H4 (cell line): ENCODE data around the gene DIRAS1. TPM values are rescaled to one million over a fixed set of nuclear protein-coding genes. Genes with fewer than 3 reads are reported as not detected.
"Not testable (repeated sequence)": the region's sequence is repeated elsewhere in the genome, so short reads cannot be mapped to it uniquely, and the experiment has no call there.

ENCODE experiments used
- DNase-seq: peaks from one replicate; pipeline ENCODE4 v3.0.0-alpha.2; 2015; ENCODE audit warnings: low spot score
- total RNA-seq: library from RNA; depleted of rRNA; stranded (reverse); fragments of >200 nt; shearing (Covaris generic); gene quantifications from 2 replicates; pipeline ENCODE4 v1.2.3, GENCODE V29; 2014

DIRAS1 gene
- total RNA-seq, 1 experiment from 2014 or later: 1.3 TPM

DNA sequence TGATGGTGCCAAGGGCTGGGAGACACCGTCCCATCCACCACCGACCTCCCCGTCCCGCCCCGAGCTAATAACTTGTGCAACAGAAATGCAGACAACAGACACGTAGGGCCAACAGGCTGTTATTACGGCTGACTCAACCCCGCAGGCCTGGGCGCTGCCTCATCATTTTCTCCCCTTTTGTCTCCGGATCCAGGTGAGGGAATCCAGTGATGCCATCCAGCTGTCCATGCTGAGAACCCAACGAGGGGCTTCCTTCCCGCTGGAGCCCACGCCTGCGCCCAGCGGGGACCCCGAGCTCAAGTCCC lies 6.4 kb upstream of the DIRAS1 start:
- DNase-seq: no peak

DNA sequence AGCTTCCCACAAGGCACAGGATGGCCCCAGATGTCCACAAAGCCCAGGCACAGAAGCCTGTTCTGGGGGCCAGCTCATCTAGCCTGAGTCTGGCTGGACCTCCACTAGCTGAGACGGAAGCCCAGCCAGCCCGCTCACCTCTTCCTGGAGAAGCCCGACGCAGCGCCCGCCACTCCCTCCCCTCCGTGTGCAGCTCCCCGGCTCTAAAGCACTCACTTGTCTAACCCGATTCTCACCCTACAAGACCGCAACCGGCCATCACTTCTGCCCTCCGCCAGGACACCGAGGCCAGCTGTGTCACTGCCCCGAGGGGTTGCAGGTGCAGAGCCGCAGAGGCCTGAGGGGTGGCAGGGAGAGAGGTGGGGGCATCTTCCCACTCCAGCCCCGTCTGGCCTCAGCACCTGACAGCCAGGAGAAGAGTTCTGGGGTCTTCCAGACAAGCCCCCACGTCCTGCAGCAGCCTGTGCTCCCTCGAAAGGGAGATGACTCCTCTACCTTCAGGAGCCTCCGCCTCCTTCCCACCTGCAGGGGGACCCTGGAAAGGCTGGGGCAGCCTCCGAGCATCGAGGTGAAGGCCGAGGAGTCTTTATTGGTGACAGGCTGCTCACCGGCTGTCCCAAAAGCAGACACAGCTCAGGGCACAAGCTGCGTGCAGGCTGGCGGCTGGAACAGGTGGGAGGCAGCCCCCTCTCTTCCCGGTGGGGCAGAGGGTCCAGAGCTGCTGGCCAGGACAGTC lies 5.9 kb upstream of the DIRAS1 start:
- no peak for DNase-seq

DNA sequence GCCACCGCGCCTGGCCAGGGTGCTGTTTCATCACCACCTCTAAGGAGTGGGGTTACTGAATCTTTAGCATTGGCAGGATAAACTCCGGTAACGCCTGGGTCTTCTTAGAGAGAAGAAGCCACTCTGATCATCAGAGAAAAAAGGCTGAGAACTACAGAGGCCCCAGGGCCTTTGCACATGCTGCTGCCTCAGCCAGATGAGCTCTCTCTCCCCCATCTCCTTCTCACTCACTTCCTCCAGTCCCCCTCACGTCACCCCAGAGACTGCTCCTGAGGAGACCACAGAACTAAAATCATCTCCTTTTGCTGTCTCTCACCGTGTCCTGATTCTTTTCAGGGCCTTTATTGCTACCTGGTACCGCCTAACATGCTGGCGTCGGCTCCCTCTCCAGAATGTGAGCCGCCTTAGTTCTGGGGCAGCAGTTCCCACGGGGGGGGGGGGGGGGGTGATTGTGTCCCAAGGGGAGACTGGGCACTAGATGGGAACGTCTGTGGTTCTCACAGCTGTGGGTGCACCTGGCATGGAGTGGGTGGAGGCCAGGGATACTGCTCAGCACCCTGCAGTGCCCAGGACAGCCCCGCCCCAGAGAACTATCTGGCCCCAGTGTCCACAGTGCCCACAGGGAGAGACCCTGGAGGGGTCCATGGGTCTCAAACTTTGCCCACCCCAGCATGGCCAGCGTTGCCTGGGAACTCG lies 5.1 kb upstream of the DIRAS1 start:
- no peak for DNase-seq

DNA sequence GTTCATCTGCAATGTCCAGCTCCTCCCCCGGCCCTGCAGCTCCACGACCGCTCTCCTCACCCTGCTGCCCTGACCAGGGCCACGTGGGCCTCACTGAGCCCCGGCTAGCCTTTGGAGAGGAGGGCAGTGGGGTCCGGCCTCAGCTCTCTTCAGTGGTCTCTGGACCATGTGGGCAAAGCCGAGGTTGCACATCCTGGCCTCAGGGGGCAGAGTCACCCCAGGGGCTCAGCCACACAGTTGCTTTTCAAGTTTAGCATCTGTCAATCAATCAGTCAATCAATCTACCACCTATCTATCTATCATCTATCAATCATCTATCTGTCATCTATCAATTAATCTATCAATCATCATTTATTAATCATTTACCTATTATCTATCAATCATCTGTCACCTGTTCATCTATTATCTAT lies 3.0 kb upstream of the DIRAS1 start:
- no peak for DNase-seq

DNA sequence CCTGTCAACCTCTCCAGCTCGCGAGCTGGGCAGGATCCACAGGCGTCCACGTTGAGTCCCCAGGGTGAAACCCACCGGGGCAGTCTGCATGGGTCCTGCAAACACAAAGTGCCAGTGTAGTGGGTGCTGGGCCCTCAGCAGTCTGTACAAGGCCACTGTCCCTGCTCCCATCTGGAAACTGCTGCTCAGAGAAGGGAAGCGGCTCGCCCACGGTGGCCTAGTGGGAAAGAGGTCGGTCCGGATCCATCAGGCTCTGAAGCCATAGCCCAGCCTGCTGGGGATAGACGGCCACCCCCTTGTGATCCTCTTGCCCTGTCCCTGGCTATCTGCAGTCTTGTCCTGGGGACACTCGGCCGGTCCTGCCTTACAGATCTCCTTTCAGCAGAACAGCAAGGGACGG lies 2.6 kb upstream of the DIRAS1 start:
- DNase-seq: no peak

DNA sequence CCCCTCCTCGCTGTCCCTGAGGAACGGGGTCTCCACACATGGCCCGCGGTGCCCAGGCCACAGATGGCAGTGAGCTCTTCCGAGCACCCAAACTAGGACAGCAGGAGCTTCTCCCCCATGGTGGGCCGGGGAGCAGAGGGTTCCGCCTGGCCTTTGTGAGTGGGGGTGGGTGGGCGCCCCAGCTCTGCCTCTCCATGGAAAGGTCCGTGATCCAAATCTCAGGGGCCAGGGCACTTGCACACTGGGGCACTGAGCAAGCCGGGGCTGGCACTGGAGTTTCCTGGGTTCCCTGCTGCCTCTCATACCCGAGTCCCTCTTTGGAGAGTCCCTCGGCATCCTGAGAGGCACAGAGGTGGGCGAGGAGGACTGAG lies 2.2 kb upstream of the DIRAS1 start:
- DNase-seq: no peak

DNA sequence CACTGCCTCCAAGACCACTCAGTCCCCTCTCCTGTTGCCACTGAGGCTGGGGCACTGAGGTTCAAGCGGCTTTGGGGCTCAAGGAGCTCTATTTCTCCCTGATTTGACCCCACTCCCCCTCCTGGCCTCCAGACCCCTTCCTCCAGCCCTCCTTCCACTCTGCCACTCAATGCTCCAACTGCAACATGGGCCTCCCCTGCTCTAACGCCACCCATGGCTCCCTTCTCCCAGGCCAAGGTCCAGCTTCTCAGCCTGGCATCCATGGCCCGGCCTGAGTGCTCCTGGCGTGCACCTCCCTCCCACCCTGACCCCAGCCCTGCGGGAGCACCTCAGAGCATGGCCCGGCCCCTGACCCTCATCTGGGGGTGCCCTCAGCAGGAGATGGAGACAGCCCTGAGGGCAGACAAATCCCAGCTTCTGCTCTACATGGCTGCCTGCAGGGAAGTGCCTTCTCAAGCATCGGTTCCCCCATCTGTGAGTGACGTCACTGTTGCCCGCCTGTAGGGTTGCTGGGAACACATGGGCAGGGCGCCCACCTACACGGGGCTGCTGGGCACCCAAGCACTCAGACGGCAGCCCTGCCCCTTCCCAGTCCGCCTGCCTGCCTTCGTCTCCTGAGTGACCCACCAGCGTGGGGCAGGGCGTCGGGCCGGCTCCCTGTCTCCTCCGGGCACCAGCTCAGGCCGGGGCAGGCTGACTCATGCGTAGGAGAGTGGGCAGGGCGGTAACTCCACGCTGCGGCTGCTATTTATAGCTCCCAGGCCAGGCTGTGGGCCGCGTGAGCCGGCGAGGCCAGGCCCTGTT lies 1.6 kb upstream of the DIRAS1 start:
- DNase-seq: peak; percentile 62

DNA sequence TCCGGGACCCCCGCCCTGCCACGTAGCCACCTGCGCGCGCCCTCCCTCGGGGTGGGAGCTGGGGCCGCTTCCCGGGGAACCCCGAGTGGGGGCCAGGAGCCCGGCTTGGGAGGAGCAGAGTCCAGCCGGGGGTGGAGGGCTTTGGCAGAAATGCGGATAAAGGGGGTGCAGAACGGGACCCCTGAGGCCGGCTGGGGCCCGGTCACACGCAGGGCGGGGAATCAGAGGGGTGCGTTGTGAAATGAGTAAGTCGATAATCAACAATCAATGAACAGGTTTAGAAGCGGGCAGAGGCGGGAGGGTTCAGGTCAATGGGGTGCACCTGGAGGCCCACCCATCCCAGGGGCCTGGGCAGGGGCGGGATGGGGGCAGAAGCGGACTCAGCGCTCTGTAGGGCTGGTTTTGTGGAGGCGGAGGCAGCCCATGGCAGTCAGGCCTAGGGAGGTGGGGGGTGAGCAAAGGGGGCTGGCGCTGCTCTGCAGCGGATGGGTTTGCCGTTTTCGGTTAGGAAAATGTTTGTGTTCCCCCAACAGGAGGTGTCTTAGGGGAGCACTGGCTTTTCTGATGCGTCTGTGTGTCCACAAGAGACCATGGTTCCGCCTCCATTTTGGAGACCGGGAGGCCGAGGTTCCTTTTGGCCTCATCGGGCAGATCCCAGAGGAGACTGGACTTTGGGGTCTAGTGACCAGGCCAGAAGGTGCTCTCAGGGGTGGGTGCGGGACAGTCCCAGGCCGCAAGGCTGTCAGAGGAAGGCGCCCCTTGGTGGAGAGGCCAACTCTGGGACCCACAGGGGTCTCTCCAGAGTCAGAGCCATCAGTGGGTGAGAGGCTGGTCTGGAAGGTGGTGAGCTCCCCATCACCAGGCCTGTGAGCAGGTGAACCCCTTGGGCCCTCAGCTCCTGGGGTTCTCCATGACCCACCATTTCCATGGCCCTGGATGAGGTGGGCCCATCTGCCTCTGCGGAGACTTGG lies 683 bp upstream of the DIRAS1 start:
- DNase-seq: no peak

DNA sequence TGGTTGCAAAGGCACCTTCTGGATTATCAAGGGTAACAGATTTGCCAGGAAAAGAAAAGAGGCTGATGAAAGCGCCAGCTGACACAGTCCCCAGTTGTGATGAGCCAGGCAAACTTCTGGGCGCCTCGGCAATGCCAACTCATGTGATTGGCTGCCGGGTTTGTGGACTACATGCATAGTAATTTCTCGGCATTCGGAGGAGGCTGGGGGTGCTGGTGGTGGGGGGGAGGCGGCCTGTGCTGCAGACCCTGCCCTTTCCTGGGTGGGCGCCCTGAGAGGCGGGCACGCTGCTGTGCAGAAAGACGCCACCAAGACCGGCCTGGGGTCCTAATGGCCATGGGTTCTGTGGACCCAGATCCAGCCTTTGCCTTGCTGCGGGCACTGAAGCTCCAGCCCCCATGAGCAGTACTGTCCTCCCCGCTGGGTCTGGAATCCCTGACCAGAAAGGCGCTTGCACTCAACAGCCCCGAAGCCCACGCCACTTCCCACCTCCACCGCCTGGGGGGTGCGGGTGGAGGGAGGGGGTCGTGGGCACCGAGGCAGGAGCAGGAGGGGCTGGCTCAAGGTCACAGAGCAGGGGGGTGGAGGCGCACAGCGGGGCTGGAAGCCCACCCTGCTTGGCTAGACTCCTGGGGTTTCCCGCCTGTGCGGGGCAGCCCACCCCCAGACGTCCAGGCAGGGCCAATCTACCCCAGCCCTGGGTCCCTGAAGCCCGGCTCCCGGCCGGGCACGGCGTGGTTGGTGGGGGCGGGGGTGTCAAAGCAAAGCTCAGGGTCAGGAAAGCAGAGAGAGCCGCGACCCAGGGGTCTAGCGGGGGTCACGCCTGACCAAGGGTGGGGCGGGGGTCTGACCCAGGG lies 1.0 kb downstream of the DIRAS1 start:
- DNase-seq: no peak

DNA sequence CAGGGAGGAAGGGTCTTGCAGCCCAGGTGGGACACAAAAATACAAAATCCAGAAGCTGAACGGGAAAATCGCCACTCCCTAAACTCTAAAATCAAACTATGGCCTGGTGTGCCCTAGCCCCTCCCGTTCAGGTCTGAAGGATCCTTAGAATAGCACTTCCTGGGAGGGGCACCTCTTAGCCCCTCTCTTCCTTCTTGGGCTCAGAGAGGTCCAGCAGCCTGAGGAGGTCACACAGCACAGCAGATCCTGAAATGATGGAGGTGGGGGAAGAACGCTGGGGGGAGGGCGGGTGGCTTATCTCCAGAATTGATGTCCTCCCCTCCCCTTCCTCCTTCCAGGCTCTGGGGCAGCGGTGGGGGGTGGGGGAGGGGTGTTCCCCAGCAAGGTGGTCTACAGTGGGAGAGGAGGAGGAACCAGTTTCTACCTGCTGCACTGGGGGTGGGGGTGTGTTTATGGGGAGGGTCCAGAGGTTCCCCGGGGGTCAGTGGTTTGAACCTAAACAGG lies 1.9 kb downstream of the DIRAS1 start:
- no peak for DNase-seq

DNA sequence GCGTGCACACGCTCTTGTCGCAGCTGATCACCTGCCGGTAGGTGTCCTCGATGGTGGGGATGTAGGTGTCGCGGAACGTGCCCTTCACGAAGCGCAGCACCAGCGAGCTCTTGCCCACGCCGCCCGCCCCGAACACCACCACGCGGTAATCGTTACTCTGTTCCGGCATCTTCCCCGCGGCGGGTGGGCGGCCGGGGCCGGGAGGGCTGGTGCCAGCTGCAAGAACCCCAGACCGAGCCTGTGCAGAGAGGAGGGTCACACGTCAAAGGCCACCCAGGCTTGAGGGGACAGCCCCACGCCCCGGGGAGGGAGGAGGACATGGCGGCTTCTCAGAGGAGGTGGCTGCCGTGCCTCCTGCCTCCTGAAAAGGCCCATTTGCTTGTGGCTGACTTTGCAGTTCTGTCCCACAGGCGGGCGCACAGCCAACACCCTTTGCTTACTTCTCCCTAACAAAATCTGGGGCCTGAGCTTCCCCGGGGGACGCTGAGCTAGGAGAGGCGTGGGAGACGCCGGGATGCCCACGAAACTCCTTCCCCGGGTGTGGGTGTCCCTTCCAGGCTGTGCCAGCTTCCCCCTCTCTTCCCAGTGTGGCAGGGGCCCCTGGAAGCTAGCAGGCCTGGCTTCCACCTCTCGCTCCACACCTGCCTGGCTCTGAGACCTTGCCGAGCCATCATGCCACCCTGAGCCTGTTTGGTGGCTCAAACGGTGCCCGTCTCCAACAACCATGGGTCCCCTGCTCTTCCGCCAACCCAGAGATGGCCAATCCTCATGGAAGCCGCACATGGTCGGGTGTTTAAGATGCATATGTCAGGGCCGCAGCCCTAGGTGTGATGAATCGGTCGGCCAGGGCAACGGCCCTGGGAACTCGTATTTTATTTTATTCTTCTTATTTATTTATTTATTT lies 3.3 kb downstream of the DIRAS1 start:
- no peak for DNase-seq

DNA sequence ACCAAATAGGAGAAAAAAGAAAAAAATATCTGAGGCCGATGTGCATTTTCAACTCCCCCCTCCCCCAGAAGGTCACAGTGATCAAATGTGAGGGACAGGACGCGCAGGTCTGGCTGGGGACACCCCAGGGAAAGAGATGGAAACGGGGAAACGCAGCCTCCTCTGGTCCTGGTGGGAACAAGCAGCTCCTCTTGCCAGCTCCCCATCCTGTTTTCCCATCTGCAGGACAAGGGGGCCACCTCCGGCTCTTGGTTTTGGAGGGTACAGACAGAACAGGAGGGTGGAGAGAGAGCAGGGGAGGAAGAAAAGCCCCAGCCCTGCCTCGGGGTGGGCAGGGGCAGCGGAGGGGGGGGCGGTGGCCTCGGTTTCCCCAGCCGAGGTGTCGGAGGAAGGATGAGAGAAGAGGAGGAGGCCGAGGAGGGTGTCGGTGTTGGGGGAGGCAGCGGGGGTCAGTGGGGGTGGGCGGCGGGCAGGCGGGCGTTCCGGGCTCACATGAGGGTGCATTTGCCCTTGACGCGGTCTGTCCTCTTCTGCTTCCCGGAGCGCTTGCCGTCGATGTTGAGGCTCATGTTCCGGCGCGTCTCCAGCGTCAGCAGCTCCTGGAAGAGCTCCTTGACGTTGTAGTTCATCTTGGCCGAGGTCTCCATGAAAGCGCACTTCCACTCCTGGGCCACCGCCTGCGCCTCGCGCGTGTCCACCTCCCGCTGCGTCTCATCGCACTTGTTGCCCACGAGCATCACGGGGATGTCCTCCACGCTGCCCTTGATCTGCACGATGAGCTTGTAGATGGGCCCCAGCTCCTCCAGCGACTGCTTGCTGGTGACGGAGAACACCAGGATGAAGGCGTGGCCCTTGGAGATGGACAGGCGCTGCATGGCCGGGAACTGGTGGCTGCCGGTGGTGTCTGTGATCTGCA lies 4.2 kb downstream of the DIRAS1 start:
- DNase-seq: no peak

DNA sequence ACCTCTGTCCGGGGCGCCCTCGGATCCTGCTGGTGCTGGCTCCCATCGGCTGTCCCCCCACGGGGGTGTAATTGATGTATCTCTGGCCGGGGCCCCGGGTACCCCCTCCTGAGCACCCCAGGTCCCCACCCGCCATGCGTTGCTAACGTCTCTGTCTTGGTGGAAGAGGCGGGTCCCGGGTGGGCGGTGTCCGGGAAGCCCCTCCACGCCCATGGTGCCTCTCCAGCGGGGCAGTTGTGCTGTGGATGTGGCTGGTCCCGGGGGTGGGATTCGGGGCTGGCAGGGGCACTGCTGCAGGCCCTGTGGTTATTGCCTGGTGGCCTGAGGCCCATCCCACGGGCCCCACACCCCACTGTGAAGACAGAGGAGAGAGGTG lies 4.9 kb downstream of the DIRAS1 start:
- no peak for DNase-seq

DNA sequence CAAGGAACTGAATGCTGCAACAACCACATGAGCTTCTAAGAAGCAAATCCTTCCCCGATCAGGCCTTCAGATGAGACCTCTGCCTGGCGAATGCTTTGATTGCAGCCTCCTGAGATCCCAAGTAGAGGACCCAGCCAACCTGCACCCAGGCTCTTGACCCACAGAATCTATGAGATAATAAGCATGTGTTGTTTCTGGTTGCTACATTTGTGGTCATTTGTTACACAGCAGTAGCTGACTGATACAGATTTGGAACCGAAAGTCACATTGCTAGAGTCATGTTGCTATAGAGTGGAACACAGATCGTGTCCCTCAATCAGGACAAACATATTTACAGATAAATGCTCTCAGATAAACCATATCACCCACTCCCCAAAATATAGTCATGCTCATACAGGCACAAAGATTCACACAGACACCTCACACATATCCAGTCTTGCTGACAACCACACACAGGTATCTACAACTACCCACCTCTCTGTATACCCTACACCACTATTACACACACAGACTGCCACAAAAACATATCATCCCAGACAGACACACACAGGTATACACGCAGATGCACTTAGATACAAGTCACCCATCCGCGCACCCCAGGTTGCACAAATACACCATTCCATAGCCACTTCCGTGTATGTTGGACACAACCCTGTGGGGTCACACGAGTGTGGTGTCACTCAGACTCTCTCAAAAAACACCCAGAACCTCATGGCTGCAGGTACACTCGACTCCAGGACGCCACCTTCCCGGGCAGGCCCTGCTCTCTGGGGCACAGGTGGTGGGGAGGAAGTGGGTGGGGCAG lies 5.5 kb downstream of the DIRAS1 start:
- DNase-seq: no peak

DNA sequence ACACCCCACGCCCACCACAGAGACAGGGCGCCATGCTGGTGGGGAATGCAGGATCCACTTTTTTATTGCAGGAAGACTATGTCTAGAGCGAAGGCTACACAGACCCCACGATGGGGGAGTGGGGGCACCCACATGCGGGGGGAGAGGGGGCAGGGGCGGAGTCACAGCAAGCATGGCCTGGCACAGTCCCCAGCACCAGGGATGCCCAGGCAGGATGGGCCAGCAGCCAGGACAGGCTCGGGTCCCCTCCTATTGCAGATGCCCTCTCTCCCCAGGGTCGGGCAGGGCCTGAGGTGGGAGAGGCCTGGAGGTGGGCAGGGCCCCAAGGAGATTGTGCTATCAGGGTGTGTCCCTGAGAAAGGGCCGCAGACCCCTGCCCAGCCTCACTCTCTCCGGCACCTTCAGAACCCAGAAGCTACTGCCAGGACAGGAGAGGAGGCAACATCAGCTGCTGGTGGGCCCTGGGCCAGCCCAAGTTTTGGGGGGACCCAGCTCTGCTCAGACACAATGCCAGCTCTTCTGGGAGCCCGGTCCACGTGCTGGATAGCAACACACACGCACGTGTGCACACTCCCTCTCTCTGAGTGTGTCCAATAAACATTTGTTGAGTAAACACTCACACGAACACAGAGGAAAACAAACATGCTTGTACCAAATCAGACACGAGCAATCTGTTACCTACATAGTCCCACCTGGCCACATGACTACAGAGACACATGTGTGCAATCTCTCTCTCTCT lies 6.5 kb downstream of the DIRAS1 start:
- no peak for DNase-seq

DNA sequence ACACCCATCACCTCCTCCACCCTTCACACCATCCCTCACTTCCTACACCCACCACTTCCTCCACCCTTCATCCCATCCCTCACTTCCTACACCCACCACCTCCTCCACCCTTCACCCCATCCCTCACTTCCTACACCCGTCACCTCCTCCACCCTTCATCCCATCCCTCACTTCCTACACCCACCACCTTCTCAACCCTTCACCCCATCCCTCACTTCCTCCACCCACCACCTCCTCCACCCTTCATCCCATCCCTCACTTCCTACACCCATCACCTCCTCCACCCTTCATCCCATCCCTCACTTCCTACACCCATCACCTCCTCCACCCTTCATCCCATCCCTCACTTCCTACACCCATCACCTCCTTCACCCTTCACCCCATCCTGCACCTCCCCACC lies 7.1 kb downstream of the DIRAS1 start:
- DNase-seq: not testable (repeated sequence)

DNA sequence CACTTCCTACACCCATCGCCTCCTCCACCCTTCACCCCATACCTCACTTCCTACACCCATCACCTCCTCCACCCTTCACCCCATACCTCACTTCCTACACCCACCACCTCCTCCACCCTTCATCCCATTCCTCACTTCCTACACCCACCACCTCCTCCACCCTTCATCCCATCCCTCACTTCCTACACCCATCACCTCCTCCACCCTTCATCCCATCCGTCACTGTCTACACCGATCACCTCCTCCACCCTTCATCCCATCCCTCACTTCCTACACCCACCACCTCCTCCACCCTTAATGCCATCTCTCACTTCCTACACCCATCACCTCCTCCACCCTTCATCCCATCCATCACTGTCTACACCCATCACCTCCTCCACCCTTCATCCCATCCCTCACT lies 8.0 kb downstream of the DIRAS1 start:
- not testable (repeated sequence) for DNase-seq
